Measurements from ENCODE around the gene ARMH3. TPM values are rescaled to one million over a fixed set of nuclear protein-coding genes. Genes with fewer than 3 reads are reported as not detected.

Gene ARMH3
- total RNA-seq, 1 donor from 2014 or later: 10.7 TPM

DNA sequence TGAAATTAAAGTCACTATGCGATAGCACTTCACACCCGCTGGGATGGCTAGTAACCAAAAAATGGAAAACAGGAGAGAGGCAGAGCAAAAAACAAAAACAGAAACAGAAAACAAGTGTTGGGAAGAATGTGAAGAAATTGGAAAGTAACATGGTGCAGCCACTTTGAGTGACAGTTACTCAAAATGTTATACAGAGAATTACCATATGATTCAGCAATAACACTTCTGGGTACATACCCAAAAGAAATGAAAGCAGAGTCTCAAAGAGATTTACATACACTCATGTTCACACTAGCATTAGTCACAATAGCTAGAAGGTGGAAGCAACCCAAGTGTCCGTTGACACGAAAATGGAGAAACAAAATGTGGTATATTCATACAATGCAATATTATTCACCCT is 123.8 kb downstream of the ARMH3 start:
- Histone ChIP-seq H3K36me3 (ENCODE audit: control insufficient read depth, insufficient read depth, low read length) (no peaks in the 10 kb centered on the region), H3K27me3 (ENCODE audit: control insufficient read depth, insufficient read depth, low read length) (no peaks in the 10 kb centered on the region), H3K4me3 (ENCODE audit: low read depth, low read length) (no peak overlapping the region)
- DNase-seq (ENCODE audit: low read depth): no peak
- TF ChIP-seq, protein P1, sequence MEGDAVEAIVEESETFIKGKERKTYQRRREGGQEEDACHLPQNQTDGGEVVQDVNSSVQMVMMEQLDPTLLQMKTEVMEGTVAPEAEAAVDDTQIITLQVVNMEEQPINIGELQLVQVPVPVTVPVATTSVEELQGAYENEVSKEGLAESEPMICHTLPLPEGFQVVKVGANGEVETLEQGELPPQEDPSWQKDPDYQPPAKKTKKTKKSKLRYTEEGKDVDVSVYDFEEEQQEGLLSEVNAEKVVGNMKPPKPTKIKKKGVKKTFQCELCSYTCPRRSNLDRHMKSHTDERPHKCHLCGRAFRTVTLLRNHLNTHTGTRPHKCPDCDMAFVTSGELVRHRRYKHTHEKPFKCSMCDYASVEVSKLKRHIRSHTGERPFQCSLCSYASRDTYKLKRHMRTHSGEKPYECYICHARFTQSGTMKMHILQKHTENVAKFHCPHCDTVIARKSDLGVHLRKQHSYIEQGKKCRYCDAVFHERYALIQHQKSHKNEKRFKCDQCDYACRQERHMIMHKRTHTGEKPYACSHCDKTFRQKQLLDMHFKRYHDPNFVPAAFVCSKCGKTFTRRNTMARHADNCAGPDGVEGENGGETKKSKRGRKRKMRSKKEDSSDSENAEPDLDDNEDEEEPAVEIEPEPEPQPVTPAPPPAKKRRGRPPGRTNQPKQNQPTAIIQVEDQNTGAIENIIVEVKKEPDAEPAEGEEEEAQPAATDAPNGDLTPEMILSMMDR (IDR thresholded peaks at IDR 0.05; ENCODE audit: insufficient read depth, low read length, poor library complexity, severe bottlenecking): no peak

DNA sequence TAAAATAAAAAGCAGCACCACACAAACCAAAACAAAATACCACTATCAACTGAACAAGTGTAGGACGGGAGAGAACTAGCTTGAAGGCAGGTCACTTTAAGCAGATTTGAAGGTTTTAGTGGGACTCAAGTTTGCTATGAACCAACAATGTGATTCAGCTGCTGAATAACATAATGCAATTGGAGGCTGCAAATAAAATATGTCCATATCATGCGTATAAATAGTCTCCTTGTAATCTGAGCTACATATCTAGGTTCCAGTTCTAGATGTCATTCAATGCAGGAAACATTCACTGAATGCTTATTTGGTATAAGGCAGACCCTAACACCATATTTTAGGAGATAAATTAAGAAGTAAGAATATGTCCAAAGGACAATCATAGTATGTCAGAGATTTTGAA is 130.9 kb downstream of the ARMH3 start:
- Histone ChIP-seq H3K27me3 (ENCODE audit: control insufficient read depth, insufficient read depth, low read length) (no peaks in the 10 kb centered on the region), H3K4me3 (ENCODE audit: low read depth, low read length) (no peak overlapping the region), H3K36me3 (ENCODE audit: control insufficient read depth, insufficient read depth, low read length) (no peaks in the 10 kb centered on the region)
- DNase-seq (ENCODE audit: low read depth): no peak
- TF ChIP-seq, protein P1 (IDR thresholded peaks at IDR 0.05; ENCODE audit: insufficient read depth, low read length, poor library complexity, severe bottlenecking): no peak

DNA sequence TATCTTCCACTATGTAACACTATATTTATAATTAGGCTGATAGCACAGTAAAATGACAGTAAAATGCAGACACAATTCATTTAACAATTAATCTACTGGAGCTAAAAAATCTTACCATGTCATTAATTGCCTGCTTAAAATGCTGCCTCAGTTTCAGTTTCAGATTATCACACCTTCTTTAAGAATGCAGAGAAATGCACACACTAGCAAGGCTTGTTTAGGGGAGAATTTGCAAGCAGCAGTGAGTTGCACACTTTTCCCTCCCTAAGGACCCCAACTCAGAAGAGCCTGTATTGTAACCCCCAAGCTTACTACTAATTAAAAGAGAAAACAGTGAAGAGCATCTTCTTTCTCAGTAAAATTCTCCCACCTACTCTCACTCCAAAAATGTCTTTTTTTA is 132.7 kb downstream of the ARMH3 start:
- no peak for DNase-seq (ENCODE audit: low read depth)
- no peaks in the 10 kb centered on the region for H3K27me3 ChIP-seq (ENCODE audit: control insufficient read depth, insufficient read depth, low read length)
- no peak overlapping the region for H3K4me3 ChIP-seq (ENCODE audit: low read depth, low read length)
- no peaks in the 10 kb centered on the region for H3K36me3 ChIP-seq (ENCODE audit: control insufficient read depth, insufficient read depth, low read length)
- TF ChIP-seq, protein P1 (IDR thresholded peaks at IDR 0.05; ENCODE audit: insufficient read depth, low read length, poor library complexity, severe bottlenecking): no peak

DNA sequence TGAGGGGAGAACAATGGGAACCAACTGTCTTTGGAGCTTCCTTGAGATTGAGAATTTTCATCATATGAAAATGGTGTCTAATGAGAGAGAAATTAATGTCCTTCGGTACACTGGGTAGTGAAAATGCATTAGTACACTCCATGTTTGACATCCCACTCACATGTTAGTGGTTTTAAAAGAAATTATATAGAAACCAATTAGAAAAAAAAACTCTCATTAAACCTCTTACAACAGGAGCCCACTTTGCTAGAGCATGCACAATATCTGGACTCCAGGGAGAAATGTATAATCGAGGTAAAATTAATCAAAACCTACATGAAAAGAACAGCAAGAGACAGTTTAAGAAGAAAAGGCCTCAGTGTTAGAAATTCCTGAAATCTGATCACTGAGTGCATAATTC is 133.1 kb downstream of the ARMH3 start:
- no peak for DNase-seq (ENCODE audit: low read depth)
- H3K4me3 ChIP-seq (ENCODE audit: low read depth, low read length): no peak overlapping the region
- no peaks in the 10 kb centered on the region for H3K27me3 ChIP-seq (ENCODE audit: control insufficient read depth, insufficient read depth, low read length)
- H3K36me3 ChIP-seq (ENCODE audit: control insufficient read depth, insufficient read depth, low read length): no peaks in the 10 kb centered on the region
- TF ChIP-seq, protein P1 (IDR thresholded peaks at IDR 0.05; ENCODE audit: insufficient read depth, low read length, poor library complexity, severe bottlenecking): no peak

DNA sequence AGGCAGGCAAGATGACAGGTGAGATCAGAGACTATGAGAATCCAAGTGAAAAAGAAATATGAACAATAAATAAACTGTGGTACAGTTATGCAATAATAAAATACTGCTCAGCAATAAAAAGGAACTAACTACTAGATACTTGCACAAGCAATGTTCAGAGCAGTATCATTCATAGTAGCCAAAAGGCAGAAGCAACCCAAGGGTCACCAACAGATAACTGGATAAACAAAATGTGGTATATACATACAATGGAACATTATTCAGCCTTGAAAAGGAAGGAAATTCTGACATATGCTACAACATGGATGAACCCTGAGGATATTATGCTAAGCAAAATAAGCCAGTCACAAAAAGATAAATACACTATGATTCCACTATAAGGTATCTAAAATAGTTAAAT is 135.4 kb downstream of the ARMH3 start:
- no peak for DNase-seq (ENCODE audit: low read depth)
- TF ChIP-seq, protein P1 (IDR thresholded peaks at IDR 0.05; ENCODE audit: insufficient read depth, low read length, poor library complexity, severe bottlenecking): no peak
- H3K36me3 ChIP-seq (ENCODE audit: control insufficient read depth, insufficient read depth, low read length): no peaks in the 10 kb centered on the region
- H3K27me3 ChIP-seq (ENCODE audit: control insufficient read depth, insufficient read depth, low read length): no peaks in the 10 kb centered on the region
- no peak overlapping the region for H3K4me3 ChIP-seq (ENCODE audit: low read depth, low read length)

DNA sequence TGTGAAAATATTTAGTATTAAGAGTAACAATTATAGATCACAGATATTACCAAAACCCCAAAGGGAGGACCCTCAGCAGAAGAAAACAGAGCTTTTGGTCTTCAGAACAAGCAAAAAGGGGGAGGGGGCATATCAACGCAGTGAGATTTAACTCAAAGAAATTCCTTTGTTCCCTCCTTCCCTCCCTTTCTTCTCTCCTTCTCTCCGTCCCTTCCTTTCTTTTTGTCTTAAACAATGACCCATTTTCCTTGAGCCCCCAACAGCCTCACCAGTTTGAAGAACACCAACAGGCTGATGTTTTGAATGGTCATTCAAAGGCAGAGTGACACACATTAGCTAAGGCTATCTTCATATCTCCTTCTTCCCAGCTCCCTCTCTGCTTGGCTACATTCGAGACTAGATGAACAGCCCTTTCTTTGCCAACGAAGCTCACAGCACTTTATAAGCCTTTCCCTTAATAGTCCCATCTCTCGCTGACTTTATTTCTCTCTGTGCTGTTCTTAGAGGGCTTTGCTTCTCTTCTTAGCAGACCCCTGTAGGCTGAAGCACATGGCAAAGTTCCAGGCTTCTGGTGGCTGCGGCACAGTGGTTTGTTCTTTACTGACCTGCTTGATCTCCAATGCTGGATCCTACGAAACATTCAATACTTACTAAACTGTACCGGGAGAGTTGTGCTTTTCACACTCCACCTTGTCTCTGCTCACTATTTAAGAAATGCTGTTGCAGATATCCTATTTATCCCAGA is 136.8 kb downstream of the ARMH3 start:
- TF ChIP-seq, protein P1 (IDR thresholded peaks at IDR 0.05; ENCODE audit: insufficient read depth, low read length, poor library complexity, severe bottlenecking): no peak
- Histone ChIP-seq H3K36me3 (ENCODE audit: control insufficient read depth, insufficient read depth, low read length) (no peaks in the 10 kb centered on the region), H3K4me3 (ENCODE audit: low read depth, low read length) (no peak overlapping the region), H3K27me3 (ENCODE audit: control insufficient read depth, insufficient read depth, low read length) (no peaks in the 10 kb centered on the region)
- DNase-seq (ENCODE audit: low read depth): no peak

Data from kidney epithelial cell (primary cell).